H9 (cell line): ENCODE results near the gene STK24. TPM values are rescaled to one million over a fixed set of nuclear protein-coding genes. Genes with fewer than 3 reads are reported as not detected.

ENCODE experiments used
- DNase-seq: peaks from one replicate; pipeline ENCODE4 v3.0.0-alpha.2; 2017
- H2AFZ ChIP-seq: one replicate; pipeline ENCODE4 v1.6.1; 2013; ENCODE audit warnings: mild to moderate bottlenecking, low read length, control low read depth, moderate library complexity
- H2AK5ac ChIP-seq: 2 replicates; pipeline ENCODE4 v1.6.1; 2013; ENCODE audit warnings: low read length, control low read depth, mixed read lengths; ENCODE audit not compliant: insufficient read length
- H2BK120ac ChIP-seq: one replicate; pipeline ENCODE4 v1.6.1; 2013; ENCODE audit warnings: low read depth, mild to moderate bottlenecking, low read length, control low read depth, inconsistent platforms; ENCODE audit not compliant: poor library complexity, severe bottlenecking
- H2BK12ac ChIP-seq: 2 replicates; pipeline ENCODE4 v1.6.1; 2013; ENCODE audit warnings: low read length, control low read depth, mixed read lengths, low read depth; ENCODE audit not compliant: insufficient read length
- H2BK15ac ChIP-seq: 2 replicates; pipeline ENCODE4 v1.6.1; 2013; ENCODE audit warnings: low read depth, low read length, control low read depth
- H2BK20ac ChIP-seq: one replicate; pipeline ENCODE4 v1.6.1; 2013; ENCODE audit warnings: low read depth, mild to moderate bottlenecking, low read length, control low read depth, inconsistent platforms; ENCODE audit not compliant: poor library complexity, severe bottlenecking
- H2BK5ac ChIP-seq: 2 replicates; pipeline ENCODE4 v1.6.1; 2013; ENCODE audit warnings: low read length, control low read depth, mixed read lengths; ENCODE audit not compliant: insufficient read length
- H3K14ac ChIP-seq: 2 replicates; pipeline ENCODE4 v1.6.1; 2013; ENCODE audit warnings: low read length, control low read depth; ENCODE audit not compliant: insufficient read depth
- H3K18ac ChIP-seq: 2 replicates; pipeline ENCODE4 v1.6.1; 2013; ENCODE audit warnings: low read depth, mild to moderate bottlenecking, mixed read lengths, low read length, control low read depth; ENCODE audit not compliant: insufficient read length
- H3K23ac ChIP-seq: 2 replicates; pipeline ENCODE4 v1.6.1; 2013; ENCODE audit warnings: low read length, control low read depth, mixed read lengths, low read depth; ENCODE audit not compliant: insufficient read length
- H3K23me2 ChIP-seq: 2 replicates; pipeline ENCODE4 v1.6.1; 2013; ENCODE audit warnings: low read depth, mild to moderate bottlenecking, mixed read lengths, low read length, control low read depth; ENCODE audit not compliant: insufficient read length, poor library complexity, severe bottlenecking
- H3K27ac ChIP-seq: 2 replicates; pipeline ENCODE4 v1.5.1; 2013; ENCODE audit warnings: low read length, control low read depth, mixed read lengths, low read depth; ENCODE audit not compliant: insufficient read length
- H3K27me3 ChIP-seq: 2 replicates; pipeline ENCODE4 v1.6.1; 2013; ENCODE audit warnings: low read length, control low read depth, inconsistent platforms; ENCODE audit not compliant: insufficient read depth
- H3K4ac ChIP-seq: 2 replicates; pipeline ENCODE4 v1.6.1; 2013; ENCODE audit warnings: low read depth, mild to moderate bottlenecking, control low read depth, inconsistent platforms, low read length, moderate library complexity
- H3K4me1 ChIP-seq: 2 replicates; pipeline ENCODE4 v1.6.1; 2013; ENCODE audit warnings: low read length, control low read depth, inconsistent platforms; ENCODE audit not compliant: insufficient read depth
- H3K4me2 ChIP-seq: 2 replicates; pipeline ENCODE4 v1.6.1; 2013; ENCODE audit warnings: low read length, control low read depth, mixed read lengths; ENCODE audit not compliant: insufficient read length, insufficient read depth
- H3K56ac ChIP-seq: 2 replicates; pipeline ENCODE4 v1.6.1; 2013; ENCODE audit warnings: low read depth, mild to moderate bottlenecking, mixed read lengths, low read length, control low read depth; ENCODE audit not compliant: insufficient read length
- H3K79me1 ChIP-seq: 2 replicates; pipeline ENCODE4 v1.6.1; 2013; ENCODE audit warnings: low read depth, mild to moderate bottlenecking, moderate library complexity, low read length, control low read depth, inconsistent platforms; ENCODE audit not compliant: insufficient read depth, poor library complexity, severe bottlenecking
- H3K79me2 ChIP-seq: 2 replicates; pipeline ENCODE4 v1.6.1; 2013; ENCODE audit warnings: low read length, control low read depth, inconsistent platforms; ENCODE audit not compliant: insufficient read depth
- H3K9ac ChIP-seq: 2 replicates; pipeline ENCODE4 v1.6.1; 2013; ENCODE audit warnings: low read length, control low read depth, mixed read lengths; ENCODE audit not compliant: insufficient read length; ENCODE audit errors: extremely low read depth
- H3K9me3 ChIP-seq: one replicate; pipeline ENCODE4 v1.6.1; 2013; ENCODE audit warnings: low read depth, low read length, inconsistent platforms; ENCODE audit not compliant: control insufficient read depth
- H3T11ph ChIP-seq: one replicate; pipeline ENCODE4 v1.6.1; 2013; ENCODE audit warnings: mild to moderate bottlenecking, low read length, control low read depth, inconsistent platforms
- H4K20me1 ChIP-seq: one replicate; pipeline ENCODE4 v1.6.1; 2013; ENCODE audit not compliant: control insufficient read depth, insufficient read length, insufficient read depth
- H4K5ac ChIP-seq: 2 replicates; pipeline ENCODE4 v1.6.1; 2013; ENCODE audit warnings: low read depth, mild to moderate bottlenecking, mixed read lengths, low read length, control low read depth; ENCODE audit not compliant: insufficient read length
- H4K8ac ChIP-seq: replicated peaks from 2 replicates; pipeline ENCODE4 v1.6.1; 2013; ENCODE audit warnings: low read length, control low read depth, mixed read lengths, low read depth; ENCODE audit not compliant: insufficient read length
- H4K91ac ChIP-seq: 2 replicates; pipeline ENCODE4 v1.6.1; 2013; ENCODE audit warnings: low read depth, mild to moderate bottlenecking, moderate library complexity, mixed read lengths, low read length, control low read depth; ENCODE audit not compliant: insufficient read length
- H3K27ac Mint-ChIP-seq, 3 experiments: 2 replicates in 2 of 3; 3 replicates in 1 of 3; pipeline ENCODE4 v1.8.0; 2020 to 2021; ENCODE audit warnings: mixed read lengths in 3 of 3, mild to moderate bottlenecking in 1 of 3, moderate library complexity in 1 of 3
- H3K27me3 Mint-ChIP-seq: 2 replicates; pipeline ENCODE4 v1.8.0; 2021; ENCODE audit warnings: low read depth, mild to moderate bottlenecking, moderate library complexity, mixed read lengths
- H3K36me3 Mint-ChIP-seq, 3 experiments: 2 replicates in 2 of 3; 3 replicates in 1 of 3; pipeline ENCODE4 v1.8.0; 2020 to 2021; ENCODE audit warnings: low read depth in 3 of 3, mixed read lengths in 3 of 3; ENCODE audit not compliant: insufficient read depth in 1 of 3
- H3K4me1 Mint-ChIP-seq, 2 experiments: 2 replicates each; pipeline ENCODE4 v1.8.0; 2020; ENCODE audit warnings: mixed read lengths in 2 of 2
- H3K4me3 Mint-ChIP-seq, 2 experiments: 2 replicates in 1 of 2; 3 replicates in 1 of 2; pipeline ENCODE4 v1.8.0; 2020 to 2021; ENCODE audit warnings: mild to moderate bottlenecking in 2 of 2, mixed read lengths in 2 of 2, moderate library complexity in 1 of 2
- H3K9me3 Mint-ChIP-seq, 2 experiments: 2 replicates in 1 of 2; 3 replicates in 1 of 2; pipeline ENCODE4 v1.8.0; 2020; ENCODE audit warnings: mild to moderate bottlenecking in 2 of 2, mixed read lengths in 2 of 2, moderate library complexity in 1 of 2
- WGBS: extraction: QIAGEN DNeasy Blood & Tissue Kit; methylation state at CpG from one replicate; pipeline ENCODE4 v1.1.7; 2013; ENCODE audit warnings: missing lambda C conversion rate, low lambda C conversion rate, mixed read lengths; ENCODE audit not compliant: insufficient read length; ENCODE audit errors: extremely low coverage; 5-methylcytosine and 5-hydroxymethylcytosine counted together
- total RNA-seq: library from RNA; stranded (reverse); gene quantifications from 2 replicates; pipeline ENCODE4 v1.2.1, GENCODE V29; 2021
- TF ChIP-seq, protein P1 (sequence below): fragments of 200-600 bp; sonication (generic); conservative IDR thresholded peaks from 3 replicates; pipeline ENCODE4 v1.8.0; 2021; ENCODE audit warnings: antibody characterized with exemption, mild to moderate bottlenecking

Gene STK24
- total RNA-seq, 1 experiment from 2014 or later = 134 TPM

DNA sequence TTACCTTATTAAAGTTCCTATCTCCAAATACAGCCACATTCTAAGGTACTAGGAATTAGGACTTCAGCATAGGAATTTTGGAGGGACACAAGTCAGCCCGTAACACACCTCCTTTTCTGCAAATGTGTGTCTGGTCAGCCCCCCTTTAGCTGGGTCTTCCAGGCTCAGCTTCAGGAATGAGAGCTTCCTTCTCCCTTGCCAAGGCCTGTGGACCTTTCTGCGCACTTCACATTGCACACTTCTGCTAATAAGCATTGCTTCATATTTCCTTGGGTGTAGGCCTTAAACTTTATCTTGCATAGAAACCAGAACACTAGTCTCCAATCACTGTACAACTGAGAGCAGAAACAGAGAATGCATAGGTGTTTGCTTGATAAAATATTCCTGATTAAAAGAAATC, 4.5 kb upstream of the STK24 start:
- no peaks in the 10 kb centered on the region; the same call in 1 of the 2 replicates for H3K27me3 Mint-ChIP-seq
- no peak overlapping the region for H3K4me3 Mint-ChIP-seq
- no CpG with 5 or more reads among the region's 2 CpGs for WGBS
- Histone ChIP-seq H3K18ac (no peak overlapping the region), H3K79me1 (no peaks in the 10 kb centered on the region), H2BK15ac (no peak overlapping the region), H3K27ac (no peak overlapping the region), H3K4me1 (no peaks in the 10 kb centered on the region), H3K23me2 (peaks cover 7% of the 10 kb centered on the region), H4K5ac (no peak overlapping the region), H2BK20ac (no peak overlapping the region), H2AFZ (no peak overlapping the region), H4K91ac (no peak overlapping the region), H3T11ph (no peak overlapping the region), H3K27me3 (no peaks in the 10 kb centered on the region), H3K14ac (no peak overlapping the region), H3K56ac (no peak overlapping the region), H3K4ac (no peak overlapping the region), H2BK12ac (no peak overlapping the region), H2BK5ac (no peak overlapping the region), H3K23ac (no peak overlapping the region), H3K9ac (no peak overlapping the region), H4K8ac (no peak overlapping the region), H3K79me2 (no peaks in the 10 kb centered on the region), H2AK5ac (no peak overlapping the region), H2BK120ac (no peak overlapping the region), H3K9me3 (no peaks in the 10 kb centered on the region), H3K4me2 (no peak overlapping the region), H4K20me1 (no peaks in the 10 kb centered on the region)
- TF ChIP-seq, protein P1, sequence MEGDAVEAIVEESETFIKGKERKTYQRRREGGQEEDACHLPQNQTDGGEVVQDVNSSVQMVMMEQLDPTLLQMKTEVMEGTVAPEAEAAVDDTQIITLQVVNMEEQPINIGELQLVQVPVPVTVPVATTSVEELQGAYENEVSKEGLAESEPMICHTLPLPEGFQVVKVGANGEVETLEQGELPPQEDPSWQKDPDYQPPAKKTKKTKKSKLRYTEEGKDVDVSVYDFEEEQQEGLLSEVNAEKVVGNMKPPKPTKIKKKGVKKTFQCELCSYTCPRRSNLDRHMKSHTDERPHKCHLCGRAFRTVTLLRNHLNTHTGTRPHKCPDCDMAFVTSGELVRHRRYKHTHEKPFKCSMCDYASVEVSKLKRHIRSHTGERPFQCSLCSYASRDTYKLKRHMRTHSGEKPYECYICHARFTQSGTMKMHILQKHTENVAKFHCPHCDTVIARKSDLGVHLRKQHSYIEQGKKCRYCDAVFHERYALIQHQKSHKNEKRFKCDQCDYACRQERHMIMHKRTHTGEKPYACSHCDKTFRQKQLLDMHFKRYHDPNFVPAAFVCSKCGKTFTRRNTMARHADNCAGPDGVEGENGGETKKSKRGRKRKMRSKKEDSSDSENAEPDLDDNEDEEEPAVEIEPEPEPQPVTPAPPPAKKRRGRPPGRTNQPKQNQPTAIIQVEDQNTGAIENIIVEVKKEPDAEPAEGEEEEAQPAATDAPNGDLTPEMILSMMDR = no peak
- no peaks in the 10 kb centered on the region for H3K36me3 Mint-ChIP-seq
- no peak overlapping the region for H3K27ac Mint-ChIP-seq
- no peak for DNase-seq
- peaks cover 14 to 27% of the 10 kb centered on the region in 2 experiments for H3K4me1 Mint-ChIP-seq
- H3K9me3 Mint-ChIP-seq = no peaks in the 10 kb centered on the region
